ENCODE data around the gene DHX16.
A peak's percentile ranks its signal among the peaks of the same experiment; 100 is the strongest.

The DHX16 gene

DNA sequence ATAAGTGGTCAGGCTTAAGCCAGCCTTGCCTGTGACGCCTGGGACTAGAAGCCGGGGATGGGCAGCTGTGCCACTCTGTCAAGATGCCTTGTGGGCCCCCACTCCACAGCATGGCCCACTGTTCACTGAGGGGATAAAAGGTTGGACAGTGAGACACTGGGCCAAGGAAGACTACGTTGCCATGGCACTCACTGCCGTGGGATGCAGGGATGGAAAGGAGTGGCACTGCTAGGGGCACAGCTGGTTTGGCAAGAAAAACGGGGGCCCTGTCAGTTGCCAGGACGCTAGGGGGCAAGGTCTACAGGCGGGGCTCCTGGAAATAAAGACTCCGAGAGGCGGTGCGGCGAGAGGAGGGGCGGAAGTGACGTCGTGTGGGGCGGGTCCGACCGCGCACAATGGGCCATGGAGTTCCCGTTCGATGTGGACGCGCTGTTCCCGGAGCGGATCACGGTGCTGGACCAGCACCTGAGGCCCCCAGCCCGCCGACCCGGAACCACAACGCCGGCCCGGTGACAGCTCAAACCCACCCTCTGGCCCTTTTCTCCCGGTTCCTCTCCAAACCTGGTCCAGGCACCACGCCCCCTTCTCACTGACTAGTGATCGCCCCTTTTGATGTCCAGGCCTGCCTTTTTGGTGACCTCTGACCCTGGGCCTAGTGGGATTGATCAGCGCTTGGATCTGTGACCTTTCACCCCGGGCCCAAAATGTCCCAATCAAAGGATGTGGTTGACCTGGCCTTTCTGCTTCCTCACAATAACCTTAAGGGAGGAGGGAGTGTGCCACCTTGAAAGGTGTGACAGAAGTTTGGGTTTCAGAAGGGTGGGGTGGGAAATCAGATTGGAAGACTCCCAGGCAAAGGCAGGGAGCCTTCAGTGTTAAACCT is 46.1 kb downstream of the DHX16 start, which contains the start of gene ATAT1:
Gene ATAT1, plus strand, starts transcription at position 391 of the 883 bp plus-strand sequence.
- DNase-seq (ENCODE audit: low read depth): peak; percentile 76

GRCh38 chr6:30625511-30625910 is 47.3 kb downstream of the DHX16 start:
- DNase-seq (ENCODE audit: low read depth): no peak

GRCh38 chr6:30619561-30619960 is 53.2 kb downstream of the DHX16 start:
- DNase-seq (ENCODE audit: low read depth): no peak

DNA sequence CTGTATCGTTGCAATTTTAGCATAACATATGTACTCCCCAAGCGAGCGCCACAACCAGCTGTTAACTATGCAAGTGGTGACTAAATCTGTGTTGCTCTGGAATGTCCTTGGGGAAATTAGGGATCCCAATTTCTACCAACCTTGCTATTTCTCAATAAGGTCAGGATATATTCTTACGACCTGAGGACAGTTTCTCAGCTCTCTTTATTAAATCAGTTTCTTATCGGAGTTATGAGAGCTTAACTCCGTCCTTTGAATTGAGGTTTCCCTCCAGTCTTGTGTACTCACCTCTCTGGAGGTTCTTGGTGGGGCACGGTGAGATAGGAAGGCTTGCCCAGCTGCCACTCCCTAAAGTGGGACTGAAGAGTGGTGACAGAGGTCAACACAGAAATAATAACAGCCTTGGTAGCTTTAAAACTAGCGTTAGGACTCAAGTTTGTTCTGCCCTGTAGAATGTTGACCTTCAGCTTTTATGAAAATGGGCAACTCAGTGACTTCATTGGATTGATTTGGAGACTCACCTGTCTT is 54.5 kb downstream of the DHX16 start:
- no peak for DNase-seq (ENCODE audit: low read depth)

DNA sequence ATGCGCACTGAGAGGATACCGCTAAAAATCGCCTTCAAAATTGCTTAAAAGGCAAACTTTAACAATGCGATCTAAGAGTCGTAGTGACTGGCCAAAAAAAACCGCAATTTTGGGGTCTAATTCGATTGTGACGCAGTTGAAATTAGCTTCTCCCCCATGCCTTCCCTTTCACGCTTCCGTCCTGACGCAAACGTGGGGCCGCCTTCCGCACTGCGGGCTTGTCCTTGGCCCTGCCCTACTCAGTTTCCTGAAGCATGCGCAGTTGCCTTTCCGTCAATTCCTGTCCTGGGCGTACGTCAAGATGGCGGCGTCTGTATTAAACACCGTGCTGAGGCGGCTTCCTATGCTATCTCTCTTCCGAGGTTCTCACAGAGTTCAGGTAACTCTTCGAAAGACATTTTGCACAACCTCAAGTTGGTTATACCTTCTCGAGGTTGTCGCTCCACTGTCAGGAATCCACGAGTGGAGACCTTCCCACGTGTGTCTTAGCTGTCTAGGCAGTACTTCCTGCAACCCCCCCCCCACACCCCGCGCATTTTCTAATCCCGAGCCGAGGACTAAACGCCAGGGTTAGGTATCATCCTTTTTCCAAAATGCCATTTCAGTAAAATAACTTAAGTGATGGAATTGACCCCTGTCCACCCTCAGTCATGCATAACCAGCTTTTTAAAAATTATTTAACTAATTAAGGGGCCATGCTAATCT is 55.1 kb downstream of the DHX16 start, which contains the start of gene MRPS18B:
Gene MRPS18B, plus strand, starts transcription at position 276 of the 705 bp plus-strand sequence. Its CDS starts 26 bp downstream, at position 302.
- DNase-seq (ENCODE audit: low read depth): peak; percentile 99

GRCh38 chr6:30616811-30617564 is 55.8 kb downstream of the DHX16 start, which contains the start of gene PPP1R10:
PPP1R10 (minus strand) TSS chr6:30617243; CDS start chr6:30609944, 7,299 bp downstream.
- peak; percentile 100 for DNase-seq (ENCODE audit: low read depth)

GRCh38 chr6:30615958-30616810 is 56.6 kb downstream of the DHX16 start:
- peak; percentile 21 for DNase-seq (ENCODE audit: low read depth)

GRCh38 chr6:30615219-30615957 is 57.4 kb downstream of the DHX16 start:
- peak; percentile 83 for DNase-seq (ENCODE audit: low read depth)

DNA sequence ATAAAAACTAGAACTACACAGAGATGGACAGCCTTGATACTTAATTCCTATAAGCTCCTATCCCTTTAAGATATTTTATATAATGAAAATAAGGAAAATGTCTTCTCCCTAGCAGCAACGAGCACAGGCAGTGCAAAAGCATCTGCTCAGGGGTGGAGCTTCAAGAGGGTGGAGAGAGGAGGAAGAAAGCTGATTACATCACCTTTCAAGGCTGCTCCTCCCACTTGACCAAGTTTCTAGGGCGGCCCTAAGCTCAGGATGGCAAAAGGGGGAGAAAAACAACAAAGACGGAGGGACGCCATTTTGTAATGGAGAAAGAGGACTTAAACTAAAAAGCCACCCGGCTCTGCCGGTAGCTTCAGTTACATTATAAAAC is 58.0 kb downstream of the DHX16 start:
- peak; percentile 98 for DNase-seq (ENCODE audit: low read depth)

- DNase-seq (ENCODE audit: low read depth): no peak
Observed at GRCh38 chr6:30614044-30614842, 58.6 kb downstream of the DHX16 start.

- no peak for DNase-seq (ENCODE audit: low read depth)
Observed at GRCh38 chr6:30613251-30614043, 59.4 kb downstream of the DHX16 start.

GRCh38 chr6:30612687-30613248 is 60.0 kb downstream of the DHX16 start:
- DNase-seq (ENCODE audit: low read depth): peak; percentile 77

GRCh38 chr6:30612213-30612612 is 60.6 kb downstream of the DHX16 start:
- peak; percentile 48 for DNase-seq (ENCODE audit: low read depth)

- DNase-seq (ENCODE audit: low read depth): no peak
Observed at GRCh38 chr6:30611856-30612194, 61.0 kb downstream of the DHX16 start.

- no peak for DNase-seq (ENCODE audit: low read depth)
Observed at GRCh38 chr6:30611150-30611855, 61.5 kb downstream of the DHX16 start.

DNA sequence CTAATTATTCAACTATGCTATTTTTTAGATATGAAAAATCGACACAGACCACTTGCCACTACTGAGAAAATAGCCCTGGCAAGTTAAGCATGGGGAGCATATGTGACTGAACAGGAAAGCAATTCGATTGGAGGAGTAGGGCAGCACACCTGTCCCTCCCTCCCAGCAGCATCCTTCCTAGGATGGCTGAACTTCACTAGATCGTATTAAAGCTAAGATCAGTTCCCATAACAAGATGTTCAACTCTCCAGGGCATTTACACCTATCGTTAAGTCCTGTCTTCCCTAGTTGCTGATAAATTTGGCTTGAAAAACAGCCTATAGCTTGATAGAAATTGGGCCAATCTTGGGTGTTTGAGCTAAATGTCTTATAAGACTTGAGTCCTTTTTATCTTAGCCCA is 62.7 kb downstream of the DHX16 start:
- no peak for DNase-seq (ENCODE audit: low read depth)

DNA sequence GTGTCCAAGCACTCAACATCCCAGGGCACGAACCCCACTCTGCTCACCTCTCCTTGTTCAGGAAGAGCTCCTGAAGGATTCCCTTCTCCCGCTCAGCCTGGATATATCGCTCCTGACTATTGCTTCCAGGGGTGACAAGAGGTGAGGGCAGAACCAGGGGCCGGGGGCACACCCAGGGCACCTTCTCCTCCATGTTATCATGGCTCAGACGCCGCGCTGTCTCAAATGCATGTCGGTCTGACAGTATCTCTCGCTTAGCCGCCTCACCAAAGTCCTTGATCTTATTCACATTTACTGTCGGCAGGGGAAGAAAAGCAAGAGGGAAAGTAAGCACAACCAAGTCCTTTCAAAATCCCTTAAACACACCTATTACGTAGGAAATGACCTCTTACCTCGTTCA is 68.8 kb downstream of the DHX16 start:
- no peak for DNase-seq (ENCODE audit: low read depth)

Data from iris pigment epithelial cell (primary cell).